Bronchial epithelial cell (primary cell): ENCODE data around the gene RPL27A. TPM values are rescaled to one million over a fixed set of nuclear protein-coding genes. Genes with fewer than 3 reads are reported as not detected.
"Not testable (repeated sequence)": the region's sequence is repeated elsewhere in the genome, so short reads cannot be mapped to it uniquely, and the experiment has no call there.

Experiments
- DNase-seq: peaks from one replicate; pipeline ENCODE4 v3.0.0-alpha.2; 2010; ENCODE audit warnings: low read depth
- FAIRE-seq: peaks from 2 replicates; lab custom pipeline; 2011; peaks lifted over from hg19 to GRCh38; lab: Jason Lieb, UNC
- H3K27me3 ChIP-seq: 2 replicates; pipeline ENCODE4 v1.5.1; 2011; ENCODE audit warnings: low read length; ENCODE audit not compliant: control insufficient read depth, insufficient read depth
- H3K36me3 ChIP-seq: 2 replicates; pipeline ENCODE4 v1.5.1; 2011; ENCODE audit warnings: low read length; ENCODE audit not compliant: control insufficient read depth, insufficient read depth
- H3K4me3 ChIP-seq: 2 replicates; pipeline ENCODE4 v1.5.1; 2011; ENCODE audit warnings: mild to moderate bottlenecking, low read depth, low read length, control low read depth
- total RNA-seq: library from RNA; depleted of rRNA; stranded (reverse); fragments of >200 nt; gene quantifications from 2 replicates; pipeline ENCODE4 v1.2.1, GENCODE V29; 2014
- TF ChIP-seq, protein P1 (sequence below): IDR thresholded peaks from 2 replicates; pipeline ENCODE4 v1.5.1; 2011; ENCODE audit warnings: mild to moderate bottlenecking, moderate library complexity, low read length, control low read depth, inconsistent platforms; ENCODE audit not compliant: insufficient read depth, severe bottlenecking

Gene RPL27A
- total RNA-seq, 1 donor from 2014 or later = 1,407 TPM

DNA sequence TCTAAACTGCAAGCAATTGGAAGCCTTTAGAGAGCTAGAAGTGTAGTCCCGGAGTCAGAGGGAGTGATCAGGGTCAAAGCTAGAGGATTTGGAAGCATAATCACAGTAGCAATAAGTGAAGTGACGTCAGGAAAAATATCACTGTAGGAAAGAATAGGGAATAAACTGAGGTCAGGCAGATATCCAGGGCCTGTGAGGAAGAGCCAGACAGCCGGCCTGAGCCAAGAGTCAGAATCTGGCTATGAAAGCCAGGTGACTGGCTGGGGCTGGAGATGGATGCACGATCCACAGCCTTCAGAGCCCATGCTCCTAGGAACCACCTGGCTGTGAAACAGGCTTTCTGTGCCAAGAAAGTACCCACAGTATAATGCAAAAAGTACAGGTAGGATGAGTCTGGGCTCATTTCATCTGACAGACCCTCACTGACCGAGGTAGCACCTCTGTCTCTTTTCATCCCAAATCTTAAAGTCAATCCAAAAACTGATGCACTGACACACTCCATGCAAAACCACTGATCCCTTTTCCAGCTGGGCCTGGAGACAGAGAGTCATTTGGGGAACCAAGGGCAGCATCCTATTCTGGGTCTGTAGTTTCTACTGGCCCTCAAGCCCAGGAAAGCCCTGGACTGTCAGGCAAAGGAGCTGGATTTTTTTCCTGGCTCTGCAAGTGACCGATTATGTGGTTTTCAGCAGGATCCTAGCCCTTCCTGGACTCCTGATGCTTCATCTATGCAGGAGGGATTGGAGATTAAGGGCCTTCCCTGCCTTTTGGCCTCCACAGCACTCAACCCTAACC, 21.4 kb upstream of the RPL27A start:
- FAIRE-seq = peak; percentile 7
- DNase-seq = no peak

DNA sequence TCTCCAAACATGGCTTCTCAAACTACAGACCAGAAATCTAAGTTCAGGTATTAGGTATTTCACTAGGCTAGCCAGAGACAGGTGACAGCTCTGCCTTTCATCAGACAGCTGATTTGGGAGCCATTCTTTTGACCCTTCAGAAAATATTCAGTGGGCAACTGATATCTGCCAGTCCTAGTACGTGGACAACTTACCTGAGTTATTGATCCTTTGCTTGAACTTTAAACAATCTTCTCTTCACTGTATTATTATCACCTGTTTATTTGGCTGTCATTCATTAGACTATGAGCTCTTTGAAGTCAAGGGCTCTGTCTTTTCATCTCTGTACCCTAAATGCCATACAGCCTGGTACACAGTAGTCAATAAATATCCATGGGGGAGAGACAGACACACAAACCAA, 17.4 kb upstream of the RPL27A start:
- Histone ChIP-seq H3K4me3 (no peak overlapping the region), H3K27me3 (no peaks in the 10 kb centered on the region), H3K36me3 (no peaks in the 10 kb centered on the region)
- TF ChIP-seq, protein P1, sequence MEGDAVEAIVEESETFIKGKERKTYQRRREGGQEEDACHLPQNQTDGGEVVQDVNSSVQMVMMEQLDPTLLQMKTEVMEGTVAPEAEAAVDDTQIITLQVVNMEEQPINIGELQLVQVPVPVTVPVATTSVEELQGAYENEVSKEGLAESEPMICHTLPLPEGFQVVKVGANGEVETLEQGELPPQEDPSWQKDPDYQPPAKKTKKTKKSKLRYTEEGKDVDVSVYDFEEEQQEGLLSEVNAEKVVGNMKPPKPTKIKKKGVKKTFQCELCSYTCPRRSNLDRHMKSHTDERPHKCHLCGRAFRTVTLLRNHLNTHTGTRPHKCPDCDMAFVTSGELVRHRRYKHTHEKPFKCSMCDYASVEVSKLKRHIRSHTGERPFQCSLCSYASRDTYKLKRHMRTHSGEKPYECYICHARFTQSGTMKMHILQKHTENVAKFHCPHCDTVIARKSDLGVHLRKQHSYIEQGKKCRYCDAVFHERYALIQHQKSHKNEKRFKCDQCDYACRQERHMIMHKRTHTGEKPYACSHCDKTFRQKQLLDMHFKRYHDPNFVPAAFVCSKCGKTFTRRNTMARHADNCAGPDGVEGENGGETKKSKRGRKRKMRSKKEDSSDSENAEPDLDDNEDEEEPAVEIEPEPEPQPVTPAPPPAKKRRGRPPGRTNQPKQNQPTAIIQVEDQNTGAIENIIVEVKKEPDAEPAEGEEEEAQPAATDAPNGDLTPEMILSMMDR = no peak
- DNase-seq (no peak), FAIRE-seq (no peak)

More for the DNA sequence above, 21.4 kb upstream of the RPL27A start:
- Histone ChIP-seq H3K4me3 (no peak overlapping the region), H3K36me3 (no peaks in the 10 kb centered on the region), H3K27me3 (no peaks in the 10 kb centered on the region)
- TF ChIP-seq, protein P1 = no peak

DNA sequence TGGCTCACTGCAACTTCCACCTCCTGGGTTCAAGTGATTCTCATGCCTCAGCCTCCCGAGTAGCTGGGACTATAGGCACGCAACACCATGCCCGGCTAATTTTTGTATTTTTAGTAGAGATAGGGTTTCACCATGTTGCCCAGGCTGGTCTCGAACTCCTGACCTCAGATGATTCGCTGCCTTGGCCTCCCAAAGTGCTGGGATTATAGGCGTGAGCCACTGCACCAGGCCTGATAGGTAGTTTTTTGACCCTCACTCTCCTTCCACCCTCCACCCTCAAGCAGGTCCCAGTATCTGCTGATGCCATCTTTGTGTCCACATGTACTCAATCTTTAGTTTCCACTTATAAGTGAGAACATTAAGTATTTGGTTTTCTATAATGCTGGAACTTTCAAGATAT, 12.5 kb upstream of the RPL27A start:
- H3K4me3 ChIP-seq, H3K36me3 ChIP-seq, FAIRE-seq, H3K27me3 ChIP-seq: not testable (repeated sequence)
- DNase-seq = peak; percentile 36

DNA sequence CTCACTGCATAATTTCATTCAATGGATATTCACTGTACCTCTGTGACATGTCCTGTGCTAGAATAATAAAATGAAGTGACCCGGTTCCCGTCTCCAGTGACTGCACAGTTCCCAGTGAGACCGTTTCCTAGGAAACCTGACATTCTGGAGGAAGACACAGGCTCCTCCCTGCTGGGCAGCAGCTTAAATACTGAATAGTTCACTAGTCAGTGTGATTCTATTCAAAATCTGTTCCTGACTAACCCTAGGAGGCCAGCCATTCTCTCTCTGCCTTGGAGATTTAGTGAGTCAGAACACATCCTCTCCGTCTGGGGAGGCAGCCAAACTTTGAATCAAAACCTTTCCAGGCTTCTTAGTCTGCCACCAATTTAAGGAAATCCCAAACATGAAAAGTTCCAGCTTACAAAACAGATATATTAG, 11.4 kb upstream of the RPL27A start:
- H3K27me3 ChIP-seq = no peaks in the 10 kb centered on the region
- FAIRE-seq (peak; percentile 66), DNase-seq (peak; percentile 94)
- H3K36me3 ChIP-seq = no peaks in the 10 kb centered on the region
- H3K4me3 ChIP-seq = no peak overlapping the region
- TF ChIP-seq, protein P1 = no peak

DNA sequence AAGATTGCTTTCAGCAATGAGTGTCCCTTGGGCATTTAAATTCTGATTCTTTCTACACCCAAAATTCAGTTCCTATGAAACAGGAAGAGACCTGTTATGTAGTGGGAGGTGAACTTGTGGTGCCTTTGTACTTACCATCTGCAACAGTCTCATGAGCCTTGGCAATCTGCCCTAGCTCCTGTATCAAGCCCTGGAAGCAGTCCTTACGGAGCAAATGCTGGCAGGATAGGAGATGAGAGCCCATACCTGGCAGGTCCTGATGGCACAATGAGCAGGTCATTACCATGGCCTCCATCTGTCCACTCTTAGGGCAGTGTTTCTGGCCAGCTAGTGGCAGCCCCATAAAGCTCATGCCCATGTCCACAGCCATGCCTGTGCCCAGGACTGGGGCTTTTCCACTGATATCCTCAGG, 10.9 kb upstream of the RPL27A start:
- FAIRE-seq (no peak), DNase-seq (peak; percentile 81)
- TF ChIP-seq, protein P1 = no peak

DNA sequence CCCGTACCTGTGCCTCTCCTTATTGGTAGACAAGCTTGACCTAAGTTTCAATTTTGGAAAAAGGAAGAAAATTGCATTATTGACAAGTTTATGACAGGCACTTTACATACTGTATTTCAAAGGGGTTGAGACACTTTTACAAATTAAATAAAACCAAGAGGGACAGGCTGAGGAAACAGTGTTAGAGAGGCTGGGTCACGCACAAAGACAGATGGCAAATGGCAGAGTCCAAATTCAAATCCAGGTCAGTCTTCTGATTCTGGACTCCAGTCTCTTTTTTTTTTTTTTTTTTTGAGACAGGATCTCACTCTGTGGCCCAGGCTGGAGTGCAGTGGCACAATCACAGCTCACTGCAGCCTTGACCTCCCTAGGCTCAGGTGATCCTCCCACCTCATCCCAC, 10.2 kb upstream of the RPL27A start:
- no peak for DNase-seq
- FAIRE-seq = no peak

More for the DNA sequence above, 10.9 kb upstream of the RPL27A start:
- no peaks in the 10 kb centered on the region for H3K27me3 ChIP-seq
- no peaks in the 10 kb centered on the region for H3K36me3 ChIP-seq
- no peak overlapping the region for H3K4me3 ChIP-seq

More for the DNA sequence above, 10.2 kb upstream of the RPL27A start:
- Histone ChIP-seq H3K4me3 (no peak overlapping the region), H3K27me3 (no peaks in the 10 kb centered on the region), H3K36me3 (no peaks in the 10 kb centered on the region)
- TF ChIP-seq, protein P1 = no peak
